Measurements from ENCODE around the gene MAGIX.
A peak's percentile ranks its signal among the peaks of the same experiment; 100 is the strongest.

MAGIX gene

GRCh38 chrX:49184294-49185281 is 22.0 kb downstream of the MAGIX start:
- DNase-seq, result no peak

- peak; percentile 43 to 44 for DNase-seq
These were observed 23.8 kb downstream of the MAGIX start, which contains the start of gene PRICKLE3 for GRCh38 chrX:49186125-49187027. Gene PRICKLE3, minus strand, starts transcription at chrX:49186373. Its CDS starts 76 bp downstream, at chrX:49186297.

GRCh38 chrX:49187028-49187394 is 24.5 kb downstream of the MAGIX start:
- no peak for DNase-seq

GRCh38 chrX:49187526-49187925 is 25.0 kb downstream of the MAGIX start:
- DNase-seq, result no peak

GRCh38 chrX:49188468-49189076 is 26.0 kb downstream of the MAGIX start:
- no peak for DNase-seq

GRCh38 chrX:49189606-49190005 is 27.0 kb downstream of the MAGIX start:
- DNase-seq, result no peak

- peak; percentile 93 to 100 for DNase-seq
These were observed 28.4 kb downstream of the MAGIX start for GRCh38 chrX:49190821-49191573.

- no peak for DNase-seq
These were observed 29.0 kb downstream of the MAGIX start for GRCh38 chrX:49191574-49192011.

GRCh38 chrX:49192722-49193328 is 30.3 kb downstream of the MAGIX start:
- peak in 1 of 2 experiments; percentile 9 for DNase-seq

- DNase-seq, result no peak
These were observed 31.0 kb downstream of the MAGIX start for GRCh38 chrX:49193542-49193964.

- no peak for DNase-seq
These were observed 35.1 kb downstream of the MAGIX start for GRCh38 chrX:49197543-49198087.

GRCh38 chrX:49198540-49199314 is 36.2 kb downstream of the MAGIX start:
- no peak for DNase-seq

GRCh38 chrX:49199315-49199595 is 36.7 kb downstream of the MAGIX start:
- no peak for DNase-seq

GRCh38 chrX:49199906-49200771 is 37.6 kb downstream of the MAGIX start, which contains the start of gene SYP:
Gene SYP, minus strand, starts transcription at chrX:49200193. Its CDS starts 7 bp downstream, at chrX:49200186.
- DNase-seq, result peak; percentile 64 to 71

- no peak for DNase-seq
These were observed 39.5 kb downstream of the MAGIX start for GRCh38 chrX:49202022-49202421.

GRCh38 chrX:49203536-49203935 is 41.0 kb downstream of the MAGIX start:
- DNase-seq, result no peak

- DNase-seq, result no peak
These were observed 41.5 kb downstream of the MAGIX start for GRCh38 chrX:49204017-49204416.

- DNase-seq, result no peak
These were observed 42.2 kb downstream of the MAGIX start for GRCh38 chrX:49204709-49205108.

- no peak for DNase-seq
These were observed 42.9 kb downstream of the MAGIX start for GRCh38 chrX:49205443-49205842.

- DNase-seq, result no peak
These were observed 44.0 kb downstream of the MAGIX start for GRCh38 chrX:49206543-49206942.

Data from AML-193 (cell line).